ENCODE data around the gene KLF13.

The KLF13 gene

GRCh38 chr15:31407376-31407775 is 80.7 kb downstream of the KLF13 start:
- Histone ChIP-seq H3K9ac (ENCODE audit: low read length) (no peak overlapping the region), H3K27ac (ENCODE audit: low read depth, low read length) (no peak overlapping the region), H3K27me3 (ENCODE audit: control insufficient read depth, insufficient read depth, low read length) (no peaks in the 10 kb centered on the region), H3K9me3 (ENCODE audit: control insufficient read depth, insufficient read depth, low read depth, low read length) (peaks cover 12% of the 10 kb centered on the region), H3K4me1 (ENCODE audit: control insufficient read depth, insufficient read depth, low read length) (no peaks in the 10 kb centered on the region; the same call in 1 of the 2 replicates), H3K4me3 (ENCODE audit: low read depth, low read length) (no peak overlapping the region), H3K36me3 (ENCODE audit: control insufficient read depth, insufficient read depth, low read length) (no peaks in the 10 kb centered on the region)

- Histone ChIP-seq H3K4me1 (ENCODE audit: control insufficient read depth, insufficient read depth, low read length) (peaks cover 4% of the 10 kb centered on the region; the same call in 1 of the 2 replicates), H3K27me3 (ENCODE audit: control insufficient read depth, insufficient read depth, low read length) (no peaks in the 10 kb centered on the region), H3K9ac (ENCODE audit: low read length) (no peak overlapping the region), H3K4me3 (ENCODE audit: low read depth, low read length) (no peak overlapping the region), H3K36me3 (ENCODE audit: control insufficient read depth, insufficient read depth, low read length) (no peaks in the 10 kb centered on the region), H3K27ac (ENCODE audit: low read depth, low read length) (no peak overlapping the region), H3K9me3 (ENCODE audit: control insufficient read depth, insufficient read depth, low read depth, low read length) (peaks cover 12% of the 10 kb centered on the region)
Measured at GRCh38 chr15:31407851-31408250, 81.2 kb downstream of the KLF13 start.

- H3K36me3 ChIP-seq (ENCODE audit: control insufficient read depth, insufficient read depth, low read length): no peaks in the 10 kb centered on the region
- H3K27ac ChIP-seq (ENCODE audit: low read depth, low read length): no peak overlapping the region
Measured at GRCh38 chr15:31408724-31409123, 82.1 kb downstream of the KLF13 start.

GRCh38 chr15:31409171-31409570 is 82.5 kb downstream of the KLF13 start:
- Histone ChIP-seq H3K36me3 (ENCODE audit: control insufficient read depth, insufficient read depth, low read length) (no peaks in the 10 kb centered on the region), H3K9ac (ENCODE audit: low read length) (no peak overlapping the region), H3K4me1 (ENCODE audit: control insufficient read depth, insufficient read depth, low read length) (peaks cover 6% of the 10 kb centered on the region; the same call in 1 of the 2 replicates), H3K27me3 (ENCODE audit: control insufficient read depth, insufficient read depth, low read length) (no peaks in the 10 kb centered on the region), H3K27ac (ENCODE audit: low read depth, low read length) (no peak overlapping the region), H3K4me3 (ENCODE audit: low read depth, low read length) (no peak overlapping the region), H3K9me3 (ENCODE audit: control insufficient read depth, insufficient read depth, low read depth, low read length) (peaks cover 12% of the 10 kb centered on the region)

More at GRCh38 chr15:31408724-31409123, 82.1 kb downstream of the KLF13 start:
- Histone ChIP-seq H3K27me3 (ENCODE audit: control insufficient read depth, insufficient read depth, low read length) (no peaks in the 10 kb centered on the region), H3K4me3 (ENCODE audit: low read depth, low read length) (no peak overlapping the region), H3K4me1 (ENCODE audit: control insufficient read depth, insufficient read depth, low read length) (peaks cover 6% of the 10 kb centered on the region; the same call in 1 of the 2 replicates), H3K9me3 (ENCODE audit: control insufficient read depth, insufficient read depth, low read depth, low read length) (peaks cover 12% of the 10 kb centered on the region), H3K9ac (ENCODE audit: low read length) (no peak overlapping the region)

- Histone ChIP-seq H3K9me3 (ENCODE audit: control insufficient read depth, insufficient read depth, low read depth, low read length) (no peaks in the 10 kb centered on the region; the same call in 1 of the 2 replicates), H3K4me1 (ENCODE audit: control insufficient read depth, insufficient read depth, low read length) (peaks cover 6% of the 10 kb centered on the region; the same call in 1 of the 2 replicates), H3K36me3 (ENCODE audit: control insufficient read depth, insufficient read depth, low read length) (no peaks in the 10 kb centered on the region), H3K4me3 (ENCODE audit: low read depth, low read length) (no peak overlapping the region), H3K27ac (ENCODE audit: low read depth, low read length) (no peak overlapping the region), H3K27me3 (ENCODE audit: control insufficient read depth, insufficient read depth, low read length) (no peaks in the 10 kb centered on the region), H3K9ac (ENCODE audit: low read length) (no peak overlapping the region)
Measured at GRCh38 chr15:31412824-31413223, 86.2 kb downstream of the KLF13 start.

- peaks cover 6% of the 10 kb centered on the region; the same call in 1 of the 2 replicates for H3K4me1 ChIP-seq (ENCODE audit: control insufficient read depth, insufficient read depth, low read length)
- H3K9me3 ChIP-seq (ENCODE audit: control insufficient read depth, insufficient read depth, low read depth, low read length): peaks cover 9% of the 10 kb centered on the region
- H3K27ac ChIP-seq (ENCODE audit: low read depth, low read length): no peak overlapping the region
- H3K27me3 ChIP-seq (ENCODE audit: control insufficient read depth, insufficient read depth, low read length): no peaks in the 10 kb centered on the region
- H3K36me3 ChIP-seq (ENCODE audit: control insufficient read depth, insufficient read depth, low read length): no peaks in the 10 kb centered on the region
- H3K9ac ChIP-seq (ENCODE audit: low read length): no peak overlapping the region
- no peak overlapping the region for H3K4me3 ChIP-seq (ENCODE audit: low read depth, low read length)
Measured at GRCh38 chr15:31415201-31415600, 88.6 kb downstream of the KLF13 start.

- Histone ChIP-seq H3K4me3 (ENCODE audit: low read depth, low read length) (no peak overlapping the region), H3K9me3 (ENCODE audit: control insufficient read depth, insufficient read depth, low read depth, low read length) (peaks cover 10% of the 10 kb centered on the region), H3K36me3 (ENCODE audit: control insufficient read depth, insufficient read depth, low read length) (no peaks in the 10 kb centered on the region), H3K27me3 (ENCODE audit: control insufficient read depth, insufficient read depth, low read length) (no peaks in the 10 kb centered on the region), H3K9ac (ENCODE audit: low read length) (no peak overlapping the region), H3K27ac (ENCODE audit: low read depth, low read length) (no peak overlapping the region), H3K4me1 (ENCODE audit: control insufficient read depth, insufficient read depth, low read length) (no peaks in the 10 kb centered on the region)
Measured at GRCh38 chr15:31419820-31420219, 93.2 kb downstream of the KLF13 start.

GRCh38 chr15:31427411-31427810 is 100.8 kb downstream of the KLF13 start:
- no peak overlapping the region for H3K9ac ChIP-seq (ENCODE audit: low read length)
- no peak overlapping the region for H3K27ac ChIP-seq (ENCODE audit: low read depth, low read length)
- H3K4me3 ChIP-seq (ENCODE audit: low read depth, low read length): no peak overlapping the region
- H3K27me3 ChIP-seq (ENCODE audit: control insufficient read depth, insufficient read depth, low read length): no peaks in the 10 kb centered on the region
- H3K36me3 ChIP-seq (ENCODE audit: control insufficient read depth, insufficient read depth, low read length): no peaks in the 10 kb centered on the region
- H3K4me1 ChIP-seq (ENCODE audit: control insufficient read depth, insufficient read depth, low read length): no peaks in the 10 kb centered on the region
- H3K9me3 ChIP-seq (ENCODE audit: control insufficient read depth, insufficient read depth, low read depth, low read length): no peaks in the 10 kb centered on the region
